ENCODE data around the gene PROM2. TPM values are rescaled to one million over a fixed set of nuclear protein-coding genes. Genes with fewer than 3 reads are reported as not detected.

The PROM2 gene
- total RNA-seq, 1 experiment from 2014 or later, result 129 TPM

DNA sequence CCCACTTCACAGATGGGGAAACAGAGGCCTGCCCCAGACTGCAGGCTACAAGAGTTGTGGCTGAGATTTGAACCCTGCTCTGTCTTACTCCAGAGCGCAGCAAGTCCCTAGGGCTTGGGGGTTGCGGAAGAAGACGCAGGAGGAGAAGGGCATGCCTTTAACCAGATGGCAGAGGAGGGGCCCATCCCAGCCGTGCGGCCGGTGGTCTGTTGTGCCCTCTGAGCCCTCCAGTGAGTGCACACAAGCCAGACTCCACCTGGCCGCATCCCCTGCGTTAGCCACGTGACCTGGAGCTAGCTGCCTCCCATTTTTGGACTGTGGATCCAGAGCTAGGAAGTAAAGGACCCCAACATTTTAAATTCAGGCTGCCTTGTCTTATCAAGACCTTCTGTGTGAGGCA is 25.7 kb downstream of the PROM2 start:
- DNase-seq, result no peak
- ChIA-PET CTCF (interaction anchor here (1.4 kb wide), 1 partner anchor 68 kb away, joined by 5 read pairs; no protein-coding TSS in a partner anchor), POLR2A (ENCODE audit: unreplicated experiment) (no interaction called here)
- Histone ChIP-seq H4K20me1 (ENCODE audit: insufficient read depth) (no peaks in the 10 kb centered on the region), H3K27ac (no peak overlapping the region), H3K79me2 (ENCODE audit: low read depth) (no peaks in the 10 kb centered on the region), H3K4me1 (replicated peaks; ENCODE audit: insufficient read depth) (peaks cover 16% of the 10 kb centered on the region), H3K9me3 (ENCODE audit: insufficient read depth, low read depth) (no peaks in the 10 kb centered on the region), H3K9me2 (ENCODE audit: insufficient read depth) (no peaks in the 10 kb centered on the region), H3K4me2 (peak overlapping the region; percentile 39), H3K4me3 (no peak overlapping the region), H3K27me3 (ENCODE audit: insufficient read depth, low read depth) (peaks cover 3% of the 10 kb centered on the region; the same call in 1 of the 2 replicates), H3K36me3 (ENCODE audit: low read depth) (no peaks in the 10 kb centered on the region), H2AFZ (no peak overlapping the region), H3F3A (ENCODE audit: insufficient read depth, low read depth) (peaks cover 11% of the 10 kb centered on the region; the same call in 1 of the 2 replicates)
- BruUV-seq (replicated peaks), result no TSS peak
- no peak for TF ChIP-seq EZH2 (IDR thresholded peaks at IDR 0.05; ENCODE audit: low read depth)
- TF ChIP-seq, protein P1, sequence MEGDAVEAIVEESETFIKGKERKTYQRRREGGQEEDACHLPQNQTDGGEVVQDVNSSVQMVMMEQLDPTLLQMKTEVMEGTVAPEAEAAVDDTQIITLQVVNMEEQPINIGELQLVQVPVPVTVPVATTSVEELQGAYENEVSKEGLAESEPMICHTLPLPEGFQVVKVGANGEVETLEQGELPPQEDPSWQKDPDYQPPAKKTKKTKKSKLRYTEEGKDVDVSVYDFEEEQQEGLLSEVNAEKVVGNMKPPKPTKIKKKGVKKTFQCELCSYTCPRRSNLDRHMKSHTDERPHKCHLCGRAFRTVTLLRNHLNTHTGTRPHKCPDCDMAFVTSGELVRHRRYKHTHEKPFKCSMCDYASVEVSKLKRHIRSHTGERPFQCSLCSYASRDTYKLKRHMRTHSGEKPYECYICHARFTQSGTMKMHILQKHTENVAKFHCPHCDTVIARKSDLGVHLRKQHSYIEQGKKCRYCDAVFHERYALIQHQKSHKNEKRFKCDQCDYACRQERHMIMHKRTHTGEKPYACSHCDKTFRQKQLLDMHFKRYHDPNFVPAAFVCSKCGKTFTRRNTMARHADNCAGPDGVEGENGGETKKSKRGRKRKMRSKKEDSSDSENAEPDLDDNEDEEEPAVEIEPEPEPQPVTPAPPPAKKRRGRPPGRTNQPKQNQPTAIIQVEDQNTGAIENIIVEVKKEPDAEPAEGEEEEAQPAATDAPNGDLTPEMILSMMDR (conservative IDR thresholded peaks at IDR 0.05), result no peak
- intact Hi-C loops (cut with micrococcal nuclease; ENCODE audit: unreplicated experiment), result no loop called here

DNA sequence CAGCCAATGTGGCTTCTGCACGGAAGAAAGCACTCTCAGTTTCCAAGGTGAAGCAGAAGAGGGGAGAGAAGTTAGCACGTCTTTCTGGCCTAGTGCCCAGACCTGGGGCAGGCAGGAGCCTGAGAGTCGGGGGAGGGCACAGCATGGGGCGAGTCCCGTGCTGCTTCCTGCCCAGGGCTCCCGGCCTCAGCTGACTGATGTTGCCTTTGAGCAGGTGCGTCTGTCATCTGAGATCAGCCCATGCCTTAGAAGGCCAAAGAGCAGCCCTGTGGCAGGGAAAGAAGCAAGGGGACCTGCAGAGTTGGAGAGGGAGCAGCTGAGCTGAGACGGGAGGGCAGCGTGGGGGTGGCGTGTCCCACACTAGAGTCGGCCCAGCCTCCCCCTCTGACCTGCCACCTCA is 26.2 kb downstream of the PROM2 start:
- no peak overlapping the region for H2AFZ ChIP-seq
- peaks cover 11% of the 10 kb centered on the region; the same call in 1 of the 2 replicates for H3F3A ChIP-seq (ENCODE audit: insufficient read depth, low read depth)
- peaks cover 16% of the 10 kb centered on the region for H3K4me1 ChIP-seq (replicated peaks; ENCODE audit: insufficient read depth)
- ChIA-PET POLR2A (ENCODE audit: unreplicated experiment) (interaction anchor here (0.6 to 1.1 kb wide), 2 partner anchors 12 to 178 kb away, joined by 3 to 11 read pairs; no protein-coding TSS in a partner anchor), CTCF (interaction anchor here (1.4 kb wide), 1 partner anchor 69 kb away, joined by 5 read pairs; no protein-coding TSS in a partner anchor)
- H3K27ac ChIP-seq, result no peak overlapping the region
- H3K36me3 ChIP-seq (ENCODE audit: low read depth), result no peaks in the 10 kb centered on the region
- H3K79me2 ChIP-seq (ENCODE audit: low read depth), result no peaks in the 10 kb centered on the region
- H3K9me2 ChIP-seq (ENCODE audit: insufficient read depth), result no peaks in the 10 kb centered on the region
- TF ChIP-seq, protein P1 (conservative IDR thresholded peaks at IDR 0.05), result no peak
- no peak for TF ChIP-seq EZH2 (IDR thresholded peaks at IDR 0.05; ENCODE audit: low read depth)
- H3K27me3 ChIP-seq (ENCODE audit: insufficient read depth, low read depth), result peaks cover 3% of the 10 kb centered on the region; the same call in 1 of the 2 replicates
- H3K9me3 ChIP-seq (ENCODE audit: insufficient read depth, low read depth), result no peaks in the 10 kb centered on the region
- peak; percentile 73 to 85 for DNase-seq
- BruUV-seq (replicated peaks), result no TSS peak
- no peaks in the 10 kb centered on the region for H4K20me1 ChIP-seq (ENCODE audit: insufficient read depth)
- H3K4me3 ChIP-seq, result no peak overlapping the region
- H3K4me2 ChIP-seq, result peak overlapping the region; percentile 39
- intact Hi-C loops (cut with micrococcal nuclease; ENCODE audit: unreplicated experiment), result no loop called here

DNA sequence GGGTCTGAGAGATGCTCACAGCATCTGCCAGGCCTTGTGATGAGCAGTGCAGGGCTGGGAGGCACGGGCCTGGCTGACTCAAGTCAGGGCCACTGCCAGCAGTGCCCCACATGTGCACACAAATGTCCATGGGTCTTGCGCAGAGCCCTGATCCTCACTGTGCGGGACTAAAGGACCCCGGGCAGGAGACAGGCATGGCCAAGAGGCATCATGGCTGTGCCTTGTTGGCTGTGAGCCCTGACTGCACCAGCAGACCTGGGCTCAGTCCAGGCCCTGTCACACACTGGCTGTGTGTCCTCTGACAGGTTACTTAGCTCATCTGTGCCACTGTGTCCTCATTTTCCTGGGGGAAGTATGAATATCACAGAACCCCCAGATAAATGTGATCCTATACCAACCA is 26.9 kb downstream of the PROM2 start:
- no peaks in the 10 kb centered on the region for H3K36me3 ChIP-seq (ENCODE audit: low read depth)
- POLR2A ChIA-PET (ENCODE audit: unreplicated experiment), result interaction anchor here (0.6 to 1.1 kb wide), 3 partner anchors 12 to 232 kb away, joined by 3 to 11 read pairs (median 4); no protein-coding TSS in a partner anchor
- peaks cover 16% of the 10 kb centered on the region for H3K4me1 ChIP-seq (replicated peaks; ENCODE audit: insufficient read depth)
- no peaks in the 10 kb centered on the region for H4K20me1 ChIP-seq (ENCODE audit: insufficient read depth)
- no peaks in the 10 kb centered on the region for H3K9me2 ChIP-seq (ENCODE audit: insufficient read depth)
- no peaks in the 10 kb centered on the region for H3K79me2 ChIP-seq (ENCODE audit: low read depth)
- H3K4me2 ChIP-seq, result no peak overlapping the region
- H2AFZ ChIP-seq, result no peak overlapping the region
- intact Hi-C loops (cut with micrococcal nuclease; ENCODE audit: unreplicated experiment), result no loop called here
- CTCF ChIA-PET, result interaction anchor here (1.4 kb wide), 1 partner anchor 69 kb away, joined by 5 read pairs; no protein-coding TSS in a partner anchor
- H3K9me3 ChIP-seq (ENCODE audit: insufficient read depth, low read depth), result no peaks in the 10 kb centered on the region
- H3F3A ChIP-seq (ENCODE audit: insufficient read depth, low read depth), result peaks cover 11% of the 10 kb centered on the region; the same call in 1 of the 2 replicates
- no peak for DNase-seq
- BruUV-seq (replicated peaks), result no TSS peak
- H3K27ac ChIP-seq, result no peak overlapping the region
- no peak overlapping the region for H3K4me3 ChIP-seq
- no peak for TF ChIP-seq EZH2 (IDR thresholded peaks at IDR 0.05; ENCODE audit: low read depth)
- TF ChIP-seq, protein P1 (conservative IDR thresholded peaks at IDR 0.05), result no peak
- peaks cover 3% of the 10 kb centered on the region; the same call in 1 of the 2 replicates for H3K27me3 ChIP-seq (ENCODE audit: insufficient read depth, low read depth)
